ENCODE measurements around the gene CNTNAP2. TPM values are rescaled to one million over a fixed set of nuclear protein-coding genes. Genes with fewer than 3 reads are reported as not detected.

The CNTNAP2 gene
- total RNA-seq, 1 experiment from 2014 or later = not detected

- Histone ChIP-seq H3K9me3 (no peaks in the 10 kb centered on the region), H3K27me3 (no peaks in the 10 kb centered on the region), H3K36me3 (no peaks in the 10 kb centered on the region), H3K4me3 (no peak overlapping the region)
- no peak for DNase-seq
Measured at GRCh38 chr7:148146346-148146745, 2029.7 kb downstream of the CNTNAP2 start.

- H3K27me3 ChIP-seq = no peaks in the 10 kb centered on the region
- no peaks in the 10 kb centered on the region for H3K9me3 ChIP-seq
- no peak overlapping the region for H3K4me3 ChIP-seq
- DNase-seq = no peak
- H3K36me3 ChIP-seq = no peaks in the 10 kb centered on the region
Measured at GRCh38 chr7:148147438-148147837, 2030.8 kb downstream of the CNTNAP2 start.

GRCh38 chr7:148148456-148148855 is 2031.9 kb downstream of the CNTNAP2 start:
- Histone ChIP-seq H3K9me3 (no peaks in the 10 kb centered on the region), H3K36me3 (no peaks in the 10 kb centered on the region), H3K27me3 (no peaks in the 10 kb centered on the region), H3K4me3 (no peak overlapping the region)
- DNase-seq = no peak

- H3K9me3 ChIP-seq = no peaks in the 10 kb centered on the region
- no peaks in the 10 kb centered on the region for H3K36me3 ChIP-seq
- no peak overlapping the region for H3K4me3 ChIP-seq
- no peak for DNase-seq
- H3K27me3 ChIP-seq = no peaks in the 10 kb centered on the region
Measured at GRCh38 chr7:148149730-148150129, 2033.1 kb downstream of the CNTNAP2 start.

GRCh38 chr7:148151778-148152177 is 2035.2 kb downstream of the CNTNAP2 start:
- H3K4me3 ChIP-seq = no peak overlapping the region
- no peak for DNase-seq
- H3K27me3 ChIP-seq = no peaks in the 10 kb centered on the region
- no peaks in the 10 kb centered on the region for H3K36me3 ChIP-seq
- no peaks in the 10 kb centered on the region for H3K9me3 ChIP-seq

- no peak overlapping the region for H3K4me3 ChIP-seq
- no peaks in the 10 kb centered on the region for H3K9me3 ChIP-seq
- peak; percentile 77 for DNase-seq
- no peaks in the 10 kb centered on the region for H3K27me3 ChIP-seq
- no peaks in the 10 kb centered on the region for H3K36me3 ChIP-seq
Measured at GRCh38 chr7:148153616-148154284, 2037.1 kb downstream of the CNTNAP2 start.

GRCh38 chr7:148155000-148155399 is 2038.4 kb downstream of the CNTNAP2 start:
- no peak for DNase-seq
- H3K9me3 ChIP-seq = no peaks in the 10 kb centered on the region
- no peak overlapping the region for H3K4me3 ChIP-seq
- no peaks in the 10 kb centered on the region for H3K36me3 ChIP-seq
- H3K27me3 ChIP-seq = no peaks in the 10 kb centered on the region

GRCh38 chr7:148155826-148156225 is 2039.2 kb downstream of the CNTNAP2 start:
- H3K36me3 ChIP-seq = no peaks in the 10 kb centered on the region
- no peak overlapping the region for H3K4me3 ChIP-seq
- H3K9me3 ChIP-seq = no peaks in the 10 kb centered on the region
- no peak for DNase-seq
- H3K27me3 ChIP-seq = no peaks in the 10 kb centered on the region

- no peaks in the 10 kb centered on the region for H3K9me3 ChIP-seq
- no peak overlapping the region for H3K4me3 ChIP-seq
- DNase-seq = no peak
- H3K36me3 ChIP-seq = no peaks in the 10 kb centered on the region
- no peaks in the 10 kb centered on the region for H3K27me3 ChIP-seq
Measured at GRCh38 chr7:148156233-148156632, 2039.6 kb downstream of the CNTNAP2 start.

- H3K27me3 ChIP-seq = no peaks in the 10 kb centered on the region
- H3K36me3 ChIP-seq = no peaks in the 10 kb centered on the region
- no peaks in the 10 kb centered on the region for H3K9me3 ChIP-seq
- H3K4me3 ChIP-seq = no peak overlapping the region
- no peak for DNase-seq
Measured at GRCh38 chr7:148159331-148159730, 2042.7 kb downstream of the CNTNAP2 start.

- DNase-seq = no peak
- Histone ChIP-seq H3K4me3 (no peak overlapping the region), H3K36me3 (no peaks in the 10 kb centered on the region), H3K9me3 (no peaks in the 10 kb centered on the region), H3K27me3 (no peaks in the 10 kb centered on the region)
Measured at GRCh38 chr7:148161776-148162175, 2045.2 kb downstream of the CNTNAP2 start.

GRCh38 chr7:148162808-148163207 is 2046.2 kb downstream of the CNTNAP2 start:
- no peaks in the 10 kb centered on the region for H3K27me3 ChIP-seq
- no peak for DNase-seq
- no peaks in the 10 kb centered on the region for H3K36me3 ChIP-seq
- no peak overlapping the region for H3K4me3 ChIP-seq
- H3K9me3 ChIP-seq = no peaks in the 10 kb centered on the region

GRCh38 chr7:148163246-148163645 is 2046.6 kb downstream of the CNTNAP2 start:
- H3K36me3 ChIP-seq = no peaks in the 10 kb centered on the region
- no peaks in the 10 kb centered on the region for H3K9me3 ChIP-seq
- H3K4me3 ChIP-seq = no peak overlapping the region
- H3K27me3 ChIP-seq = no peaks in the 10 kb centered on the region
- DNase-seq = no peak

GRCh38 chr7:148172920-148173319 is 2056.3 kb downstream of the CNTNAP2 start:
- no peaks in the 10 kb centered on the region for H3K27me3 ChIP-seq
- no peak for DNase-seq
- no peak overlapping the region for H3K4me3 ChIP-seq
- H3K9me3 ChIP-seq = no peaks in the 10 kb centered on the region
- H3K36me3 ChIP-seq = no peaks in the 10 kb centered on the region

- DNase-seq = no peak
- Histone ChIP-seq H3K9me3 (no peaks in the 10 kb centered on the region), H3K4me3 (no peak overlapping the region), H3K36me3 (no peaks in the 10 kb centered on the region), H3K27me3 (no peaks in the 10 kb centered on the region)
Measured at GRCh38 chr7:148173369-148173768, 2056.8 kb downstream of the CNTNAP2 start.

GRCh38 chr7:148174376-148174775 is 2057.8 kb downstream of the CNTNAP2 start:
- no peaks in the 10 kb centered on the region for H3K27me3 ChIP-seq
- no peak for DNase-seq
- H3K4me3 ChIP-seq = no peak overlapping the region
- no peaks in the 10 kb centered on the region for H3K36me3 ChIP-seq
- no peaks in the 10 kb centered on the region for H3K9me3 ChIP-seq

GRCh38 chr7:148175512-148175911 is 2058.9 kb downstream of the CNTNAP2 start:
- no peak for DNase-seq
- no peak overlapping the region for H3K4me3 ChIP-seq
- no peaks in the 10 kb centered on the region for H3K9me3 ChIP-seq
- no peaks in the 10 kb centered on the region for H3K27me3 ChIP-seq
- H3K36me3 ChIP-seq = no peaks in the 10 kb centered on the region

GRCh38 chr7:148177972-148178371 is 2061.4 kb downstream of the CNTNAP2 start:
- H3K27me3 ChIP-seq = no peaks in the 10 kb centered on the region
- no peaks in the 10 kb centered on the region for H3K9me3 ChIP-seq
- DNase-seq = no peak
- H3K4me3 ChIP-seq = no peak overlapping the region
- no peaks in the 10 kb centered on the region for H3K36me3 ChIP-seq

GRCh38 chr7:148180075-148180474 is 2063.5 kb downstream of the CNTNAP2 start:
- no peaks in the 10 kb centered on the region for H3K9me3 ChIP-seq
- H3K27me3 ChIP-seq = no peaks in the 10 kb centered on the region
- H3K36me3 ChIP-seq = no peaks in the 10 kb centered on the region
- no peak for DNase-seq
- H3K4me3 ChIP-seq = no peak overlapping the region

All from MG63 (cell line).